ENCODE data around the gene TCF4.
"Not testable (repeated sequence)": the region's sequence is repeated elsewhere in the genome, so short reads cannot be mapped to it uniquely, and the experiment has no call there.

Gene TCF4

DNA sequence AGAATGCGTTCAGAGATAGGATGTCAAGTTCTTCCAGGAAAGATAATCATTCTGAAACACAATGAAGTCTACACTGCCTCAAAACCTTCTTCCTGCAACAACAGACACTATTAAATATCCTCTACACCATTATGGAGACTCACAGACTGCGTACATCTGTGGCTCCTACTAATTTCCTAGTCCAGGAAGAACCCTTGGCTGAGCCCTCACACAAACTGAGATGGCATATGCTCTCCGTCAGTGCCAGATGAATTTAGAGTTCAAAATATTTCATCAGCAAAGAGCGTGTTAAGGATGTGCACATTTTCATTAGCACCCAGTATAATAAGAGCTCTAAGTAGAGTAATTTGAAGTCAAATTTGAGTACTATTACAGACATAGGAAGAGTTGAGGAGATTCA is 117.2 kb downstream of the TCF4 start:
- H3K27ac ChIP-seq (ENCODE audit: poor library complexity, severe bottlenecking): no peak overlapping the region
- no peaks in the 10 kb centered on the region for H3K27me3 ChIP-seq (ENCODE audit: insufficient read depth, poor library complexity, severe bottlenecking)
- DNase-seq (ENCODE audit: low spot score) (no peak), ATAC-seq (ENCODE audit: low read depth) (no peak)
- TF ChIP-seq, protein P1, sequence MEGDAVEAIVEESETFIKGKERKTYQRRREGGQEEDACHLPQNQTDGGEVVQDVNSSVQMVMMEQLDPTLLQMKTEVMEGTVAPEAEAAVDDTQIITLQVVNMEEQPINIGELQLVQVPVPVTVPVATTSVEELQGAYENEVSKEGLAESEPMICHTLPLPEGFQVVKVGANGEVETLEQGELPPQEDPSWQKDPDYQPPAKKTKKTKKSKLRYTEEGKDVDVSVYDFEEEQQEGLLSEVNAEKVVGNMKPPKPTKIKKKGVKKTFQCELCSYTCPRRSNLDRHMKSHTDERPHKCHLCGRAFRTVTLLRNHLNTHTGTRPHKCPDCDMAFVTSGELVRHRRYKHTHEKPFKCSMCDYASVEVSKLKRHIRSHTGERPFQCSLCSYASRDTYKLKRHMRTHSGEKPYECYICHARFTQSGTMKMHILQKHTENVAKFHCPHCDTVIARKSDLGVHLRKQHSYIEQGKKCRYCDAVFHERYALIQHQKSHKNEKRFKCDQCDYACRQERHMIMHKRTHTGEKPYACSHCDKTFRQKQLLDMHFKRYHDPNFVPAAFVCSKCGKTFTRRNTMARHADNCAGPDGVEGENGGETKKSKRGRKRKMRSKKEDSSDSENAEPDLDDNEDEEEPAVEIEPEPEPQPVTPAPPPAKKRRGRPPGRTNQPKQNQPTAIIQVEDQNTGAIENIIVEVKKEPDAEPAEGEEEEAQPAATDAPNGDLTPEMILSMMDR (IDR thresholded peaks at IDR 0.05; ENCODE audit: poor library complexity, severe bottlenecking): no peak
- H3K4me3 ChIP-seq (ENCODE audit: severe bottlenecking): no peak overlapping the region
- H3K4me1 ChIP-seq (ENCODE audit: insufficient read depth, poor library complexity, severe bottlenecking): no peaks in the 10 kb centered on the region
- no peaks in the 10 kb centered on the region for H3K36me3 ChIP-seq (ENCODE audit: low read depth)
- no peaks in the 10 kb centered on the region for H3K9me3 ChIP-seq (ENCODE audit: severe bottlenecking)

DNA sequence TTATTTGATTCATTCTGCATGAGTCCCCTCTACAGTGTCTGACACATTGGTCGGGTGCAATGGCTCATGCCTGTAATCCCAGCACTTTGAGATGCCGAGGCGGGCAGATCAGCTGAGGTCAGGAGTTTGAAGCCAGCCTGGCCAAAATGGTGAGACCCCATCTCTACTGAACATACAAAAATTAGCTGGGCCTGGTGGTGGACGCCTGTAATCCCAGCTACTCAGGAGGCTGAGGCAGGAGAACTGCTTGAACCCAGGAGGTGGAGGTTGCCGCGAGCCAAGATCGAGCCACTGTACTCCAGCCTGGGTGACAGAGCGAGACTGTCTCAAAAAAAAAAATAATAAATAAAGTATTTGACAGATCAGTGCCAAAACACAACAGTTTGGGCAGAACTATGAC is 118.9 kb downstream of the TCF4 start:
- not testable (repeated sequence) for H3K4me3 ChIP-seq (ENCODE audit: severe bottlenecking); H3K9me3 ChIP-seq (ENCODE audit: severe bottlenecking); DNase-seq (ENCODE audit: low spot score); ATAC-seq (ENCODE audit: low read depth); H3K4me1 ChIP-seq (ENCODE audit: insufficient read depth, poor library complexity, severe bottlenecking); H3K27ac ChIP-seq (ENCODE audit: poor library complexity, severe bottlenecking); H3K27me3 ChIP-seq (ENCODE audit: insufficient read depth, poor library complexity, severe bottlenecking); H3K36me3 ChIP-seq (ENCODE audit: low read depth)

DNA sequence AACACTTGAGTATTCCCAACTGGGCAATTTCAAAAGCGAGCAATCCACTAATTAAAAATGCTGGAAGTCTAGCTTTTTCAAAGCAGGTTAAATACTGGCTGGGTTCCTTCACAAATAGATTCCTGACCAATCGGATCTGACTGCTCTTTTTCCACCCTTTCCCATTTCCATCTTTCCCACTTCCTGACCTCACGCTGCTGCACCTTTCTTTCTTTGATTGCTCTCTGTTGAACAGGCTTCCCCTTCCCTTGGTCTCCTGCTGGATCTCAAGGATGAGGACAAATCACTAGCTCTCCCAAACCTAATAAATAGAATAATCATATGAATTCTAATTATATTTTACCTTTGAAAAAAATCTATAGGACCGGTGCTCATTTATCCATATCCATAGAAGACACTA is 121.2 kb downstream of the TCF4 start:
- Histone ChIP-seq H3K36me3 (ENCODE audit: low read depth) (no peaks in the 10 kb centered on the region), H3K4me1 (ENCODE audit: insufficient read depth, poor library complexity, severe bottlenecking) (no peaks in the 10 kb centered on the region), H3K27ac (ENCODE audit: poor library complexity, severe bottlenecking) (no peak overlapping the region), H3K9me3 (ENCODE audit: severe bottlenecking) (no peaks in the 10 kb centered on the region), H3K4me3 (ENCODE audit: severe bottlenecking) (no peak overlapping the region), H3K27me3 (ENCODE audit: insufficient read depth, poor library complexity, severe bottlenecking) (no peaks in the 10 kb centered on the region)
- DNase-seq (ENCODE audit: low spot score) (no peak), ATAC-seq (ENCODE audit: low read depth) (no peak)
- TF ChIP-seq, protein P1 (IDR thresholded peaks at IDR 0.05; ENCODE audit: poor library complexity, severe bottlenecking): no peak

DNA sequence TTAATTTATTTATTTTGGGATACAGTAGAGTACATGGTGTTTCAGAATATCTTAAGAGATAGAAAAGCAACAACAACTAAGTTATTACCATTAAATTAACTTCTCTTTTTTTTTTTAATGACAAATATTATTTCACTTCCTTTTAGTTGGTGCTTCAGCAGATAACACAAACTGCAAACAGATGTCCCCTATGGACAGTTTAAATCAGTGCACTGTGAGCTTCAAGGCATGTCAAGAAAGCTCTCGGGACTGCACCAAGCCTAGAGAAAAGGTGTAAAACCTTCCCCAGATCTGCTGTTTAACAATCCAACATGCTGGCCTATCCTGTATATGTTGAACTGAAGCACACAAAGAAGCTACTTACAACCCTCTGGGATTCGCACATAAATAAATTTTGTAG is 122.7 kb downstream of the TCF4 start:
- TF ChIP-seq, protein P1 (IDR thresholded peaks at IDR 0.05; ENCODE audit: poor library complexity, severe bottlenecking): no peak
- ATAC-seq (ENCODE audit: low read depth) (no peak), DNase-seq (ENCODE audit: low spot score) (no peak)
- Histone ChIP-seq H3K36me3 (ENCODE audit: low read depth) (no peaks in the 10 kb centered on the region), H3K4me3 (ENCODE audit: severe bottlenecking) (no peak overlapping the region), H3K27me3 (ENCODE audit: insufficient read depth, poor library complexity, severe bottlenecking) (no peaks in the 10 kb centered on the region), H3K4me1 (ENCODE audit: insufficient read depth, poor library complexity, severe bottlenecking) (no peaks in the 10 kb centered on the region), H3K27ac (ENCODE audit: poor library complexity, severe bottlenecking) (no peak overlapping the region), H3K9me3 (ENCODE audit: severe bottlenecking) (no peaks in the 10 kb centered on the region)

DNA sequence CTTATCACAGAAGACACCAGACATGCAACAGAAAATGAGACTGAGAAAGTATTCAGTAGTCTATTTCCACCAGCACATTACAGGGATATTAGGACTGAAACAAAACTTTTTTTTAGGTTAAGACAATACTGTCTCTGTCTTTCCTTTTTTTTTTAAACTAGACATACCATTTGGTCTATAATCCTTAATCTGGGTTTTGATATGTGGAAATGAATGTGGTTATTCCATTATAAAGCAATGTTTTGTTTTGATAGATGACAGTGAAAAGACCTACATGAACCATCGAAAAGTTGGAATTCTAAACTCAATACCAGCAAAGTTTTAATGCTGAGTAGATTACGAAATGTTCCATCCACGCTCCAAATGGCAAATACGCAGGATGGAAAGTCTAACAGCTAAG is 123.4 kb downstream of the TCF4 start:
- Histone ChIP-seq H3K4me1 (ENCODE audit: insufficient read depth, poor library complexity, severe bottlenecking) (no peaks in the 10 kb centered on the region), H3K4me3 (ENCODE audit: severe bottlenecking) (no peak overlapping the region), H3K36me3 (ENCODE audit: low read depth) (no peaks in the 10 kb centered on the region), H3K9me3 (ENCODE audit: severe bottlenecking) (no peaks in the 10 kb centered on the region), H3K27me3 (ENCODE audit: insufficient read depth, poor library complexity, severe bottlenecking) (no peaks in the 10 kb centered on the region), H3K27ac (ENCODE audit: poor library complexity, severe bottlenecking) (no peak overlapping the region)
- DNase-seq (ENCODE audit: low spot score) (no peak), ATAC-seq (ENCODE audit: low read depth) (no peak)
- TF ChIP-seq, protein P1 (IDR thresholded peaks at IDR 0.05; ENCODE audit: poor library complexity, severe bottlenecking): no peak
